ENCODE measurements around the gene SOX2.

Gene SOX2

GRCh38 chr3:181711325-181712135, at the start of gene SOX2:
SOX2 (plus strand) TSS chr3:181711925; CDS start chr3:181712361, 436 bp downstream.
- peak; percentile 94 for DNase-seq

GRCh38 chr3:181683563-181683962, 28.2 kb upstream of the SOX2 start:
- DNase-seq = no peak

- no peak for DNase-seq
These were observed 24.5 kb upstream of the SOX2 start for GRCh38 chr3:181687190-181687589.

- DNase-seq = no peak
These were observed 24.0 kb upstream of the SOX2 start for GRCh38 chr3:181687731-181688130.

DNA sequence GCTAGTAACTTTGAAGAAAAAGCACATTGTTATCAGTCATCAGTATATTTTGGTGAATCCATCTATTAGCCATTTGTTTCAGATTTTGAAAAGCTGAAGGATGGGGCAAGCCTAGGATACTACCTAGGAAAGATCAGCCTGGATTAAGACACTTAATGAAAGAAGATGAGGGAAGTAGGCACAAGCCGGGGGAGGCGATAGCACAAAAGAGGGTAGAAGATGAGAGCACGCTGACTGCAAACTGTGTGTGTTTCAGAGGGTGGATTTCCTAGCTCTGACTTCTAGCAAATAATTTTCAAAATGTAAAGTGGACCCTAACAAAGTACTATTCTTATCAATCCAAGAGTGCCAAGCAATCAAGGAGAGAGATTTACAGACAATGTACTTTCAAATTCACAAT, 22.2 kb upstream of the SOX2 start:
- no peak for DNase-seq

DNA sequence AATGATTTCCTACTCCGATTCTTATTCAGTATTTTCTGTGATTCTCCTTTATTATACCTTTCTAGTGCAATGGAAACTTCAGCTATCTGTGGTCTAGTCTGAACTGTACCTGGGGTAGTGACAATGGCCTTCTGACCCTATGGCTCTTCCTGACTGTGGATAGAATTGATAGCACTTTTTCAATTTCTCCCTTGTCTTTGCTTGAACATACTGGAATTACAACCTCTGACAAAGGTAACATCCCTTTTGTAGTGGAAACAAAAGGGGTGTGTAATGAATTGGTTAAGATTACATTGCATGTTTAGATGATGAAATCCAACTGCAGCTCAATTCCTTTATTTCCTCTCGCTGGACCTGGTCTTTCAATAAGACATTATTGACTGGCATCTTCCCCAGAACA, 21.0 kb upstream of the SOX2 start:
- DNase-seq = no peak

DNA sequence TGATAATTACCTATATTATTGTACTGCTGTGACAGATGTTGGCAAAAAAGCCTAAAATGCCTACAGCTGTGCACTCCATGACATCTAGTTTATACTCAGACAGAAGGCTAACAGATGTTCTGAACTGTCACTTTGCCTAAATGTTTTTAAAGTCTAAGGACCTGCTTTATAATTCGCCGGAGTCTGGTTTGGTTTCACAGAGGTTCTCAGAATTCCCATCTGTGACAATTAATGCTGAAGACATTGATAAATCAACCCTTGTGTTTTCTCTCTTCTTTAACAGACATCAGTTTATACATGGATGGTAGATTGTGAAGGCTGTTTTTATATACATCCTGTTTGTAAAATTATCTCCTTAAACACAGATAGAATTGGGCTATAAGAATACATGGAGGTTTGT, 19.8 kb upstream of the SOX2 start:
- DNase-seq = no peak

GRCh38 chr3:181692311-181693145, 19.2 kb upstream of the SOX2 start:
- DNase-seq = no peak

DNA sequence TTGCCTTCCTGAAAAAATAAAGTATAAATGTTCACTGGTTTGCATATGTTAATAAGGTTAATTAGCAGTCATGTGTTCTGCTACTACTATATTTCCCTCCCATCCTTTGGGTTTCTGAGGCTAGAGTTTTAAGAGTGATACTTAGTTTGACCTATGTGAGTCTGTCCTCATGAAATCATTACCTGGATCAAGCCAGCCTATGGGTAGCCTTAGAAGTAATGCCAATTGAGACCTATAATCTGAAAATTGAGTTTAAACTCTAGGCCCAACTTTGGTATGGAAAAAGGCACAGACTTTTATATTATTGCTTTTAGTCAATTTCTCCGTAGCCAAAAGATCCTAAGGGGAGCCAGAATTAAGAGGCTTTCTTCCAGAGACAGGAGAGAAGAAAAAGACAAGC, 18.4 kb upstream of the SOX2 start:
- DNase-seq = no peak

- DNase-seq = no peak
These were observed 16.7 kb upstream of the SOX2 start for GRCh38 chr3:181694805-181695660.

- no peak for DNase-seq
These were observed 15.8 kb upstream of the SOX2 start for GRCh38 chr3:181695661-181696491.

- DNase-seq = no peak
These were observed 15.0 kb upstream of the SOX2 start for GRCh38 chr3:181696626-181697230.

DNA sequence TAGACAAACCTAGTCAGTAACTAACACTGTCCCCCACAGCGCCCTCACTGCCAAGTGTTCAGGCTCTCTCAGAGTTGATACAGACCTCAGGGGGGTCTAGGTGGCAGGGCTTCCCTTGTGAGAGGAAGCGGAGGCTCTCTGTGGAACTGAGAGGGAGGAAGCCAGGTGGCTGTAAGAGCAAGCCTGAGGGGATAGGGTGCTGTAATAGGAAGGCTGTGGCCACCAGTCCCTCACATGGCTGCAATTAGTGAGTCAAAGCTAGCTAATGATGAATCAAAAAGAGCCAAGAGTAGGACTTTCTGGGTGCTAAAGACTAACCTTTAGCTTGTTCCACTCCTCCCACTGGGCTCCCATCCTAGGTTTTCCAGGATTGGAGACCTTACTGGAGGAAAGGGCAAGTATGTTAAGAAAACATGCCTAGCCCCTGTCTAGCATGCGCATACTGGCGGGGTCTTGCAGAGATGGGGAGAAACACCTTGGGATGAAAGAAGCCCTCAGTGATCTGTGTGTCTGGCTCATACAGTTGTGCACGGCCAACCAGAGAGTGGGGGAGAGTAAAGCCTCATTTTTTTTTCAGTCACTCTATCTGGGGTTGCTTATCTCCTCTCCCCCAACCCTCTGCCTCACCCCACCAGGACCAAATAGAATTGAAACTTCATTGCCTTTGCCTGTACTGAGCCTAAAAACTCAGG, 13.3 kb upstream of the SOX2 start:
- no peak for DNase-seq

DNA sequence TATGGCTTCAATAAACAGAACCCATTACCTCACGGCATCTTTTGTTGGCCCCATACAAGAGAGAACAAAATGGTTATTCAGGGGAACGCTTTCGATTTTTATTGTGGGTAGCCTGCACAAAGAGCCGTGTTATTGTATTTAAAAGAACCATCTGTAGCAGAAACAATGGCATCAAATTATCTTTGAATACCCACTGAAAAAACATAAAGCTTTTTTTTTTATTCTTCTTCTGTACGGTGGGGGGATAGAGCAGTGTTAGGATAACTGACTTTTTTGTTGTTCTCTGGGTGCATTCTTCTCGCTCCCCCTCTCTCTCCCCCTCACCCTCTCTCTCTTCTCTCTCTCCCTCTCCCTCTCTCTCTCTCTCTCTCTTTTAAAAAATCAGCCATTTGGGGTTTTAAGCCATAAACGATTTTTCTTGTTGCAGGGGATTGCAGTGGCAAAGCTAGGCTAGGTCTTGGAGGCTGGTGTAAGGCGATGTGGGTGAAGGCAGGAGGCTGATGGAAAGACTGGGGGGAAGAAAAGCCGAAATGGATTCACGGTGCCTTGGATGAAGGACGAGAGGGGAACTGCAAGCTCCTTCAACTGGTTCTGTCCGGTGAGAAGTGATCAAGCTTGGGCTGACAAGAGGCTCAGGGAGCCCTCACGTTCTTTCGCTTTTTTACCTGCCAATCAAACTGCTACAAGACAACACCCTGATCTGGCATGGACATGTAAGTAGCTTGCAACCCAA, 12.4 kb upstream of the SOX2 start:
- no peak for DNase-seq

DNA sequence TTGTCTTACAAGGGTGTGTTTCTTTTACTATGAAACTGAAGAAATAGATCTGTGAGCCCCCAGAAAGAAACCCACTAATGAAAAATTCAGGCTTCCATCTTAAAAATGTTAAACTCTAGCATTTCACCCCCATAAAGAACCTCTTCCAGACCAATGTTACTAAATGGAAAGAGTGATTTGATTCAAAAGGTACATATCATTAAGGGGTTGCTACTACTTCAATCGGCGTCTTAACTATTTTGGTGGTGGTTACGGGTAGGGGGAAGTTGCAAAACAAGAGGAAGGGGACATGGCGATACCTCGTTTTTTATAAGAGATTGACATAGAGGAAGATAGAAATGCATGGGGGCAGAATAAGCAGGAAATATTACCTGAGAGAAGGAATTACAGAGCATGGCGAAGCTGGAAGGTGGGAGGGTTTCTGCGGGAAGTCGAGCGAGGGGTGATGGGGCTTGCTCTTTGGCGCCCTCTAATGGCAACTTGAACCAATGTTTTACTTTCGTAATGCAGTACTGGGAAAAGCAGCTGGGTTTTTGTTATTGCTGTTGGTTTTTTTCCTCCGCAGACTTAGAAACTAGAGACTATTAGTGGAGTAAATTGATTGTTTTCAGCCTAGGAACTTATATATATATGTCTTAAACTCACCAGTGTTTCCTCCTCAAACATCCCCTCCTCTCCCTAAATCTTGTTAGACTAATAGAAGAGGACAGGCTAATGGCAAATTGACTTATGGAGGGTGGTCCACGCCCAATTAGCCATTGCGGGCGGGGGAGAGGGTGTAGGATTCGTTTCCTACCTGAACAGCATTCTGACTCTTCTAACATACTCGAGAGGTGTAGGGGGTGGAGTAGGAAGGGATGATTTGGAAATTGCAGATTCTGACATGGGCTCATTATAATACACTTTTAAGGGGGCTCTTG, 11.3 kb upstream of the SOX2 start:
- DNase-seq = peak; percentile 56

DNA sequence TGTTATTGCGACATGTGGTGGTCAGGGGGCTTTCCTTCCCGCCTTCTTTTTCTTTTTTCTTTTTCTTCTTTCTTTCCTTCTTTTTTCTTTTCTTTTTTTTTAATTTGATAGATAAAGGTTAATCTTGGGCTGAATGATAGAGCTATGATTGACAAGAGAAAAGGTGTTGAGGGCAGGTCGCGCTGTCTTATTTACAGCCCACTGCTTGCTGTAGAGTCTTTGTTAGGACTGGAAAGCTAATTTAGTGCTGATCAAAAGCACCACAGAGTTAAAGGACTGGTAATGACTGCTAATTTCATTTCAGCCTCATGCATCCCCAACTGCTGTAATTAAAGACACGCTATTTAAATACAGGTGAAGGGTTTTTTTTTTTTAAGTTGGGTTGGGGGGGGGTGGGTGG, 10.6 kb upstream of the SOX2 start:
- no peak for DNase-seq

- DNase-seq = no peak
These were observed 7.9 kb upstream of the SOX2 start for GRCh38 chr3:181703601-181704420.

- no peak for DNase-seq
These were observed 7.2 kb upstream of the SOX2 start for GRCh38 chr3:181704421-181705085.

All from NCI-H510A treated with DMSO at 0.1 percent for 48 hours (cell line).